K562 (cell line): ENCODE measurements around the gene FOXL2NB. TPM values are rescaled to one million over a fixed set of nuclear protein-coding genes. Genes with fewer than 3 reads are reported as not detected.

Experiments used
- BRCA1 ChIP-seq, 2 experiments: fragments of 450-650 bp in 1 of 2; sonication (generic) in 1 of 2; formaldehyde crosslinking in 1 of 2; IDR thresholded peaks; 2 replicates each; pipeline versions ENCODE4 v1.5.0 to v1.6.1; 2017 to 2020; ENCODE audit warnings: mild to moderate bottlenecking in 1 of 2, missing genetic modification reagents in 1 of 2
- CC2D1A ChIP-seq: fragments of 450-650 bp; IDR thresholded peaks from 2 replicates; pipeline ENCODE4 v1.6.1; 2017; ENCODE audit warnings: mild to moderate bottlenecking
- ETS2 ChIP-seq: IDR thresholded peaks from 2 replicates; pipeline ENCODE4 v1.6.1; 2016; ENCODE audit warnings: borderline replicate concordance, missing genetic modification characterization, mild to moderate bottlenecking, moderate library complexity, missing compliant biosample characterization; ENCODE audit not compliant: poor library complexity, severe bottlenecking
- FOXA3 ChIP-seq, 2 experiments: fragments of 450-650 bp in 1 of 2; sonication (generic) in 1 of 2; formaldehyde crosslinking; IDR thresholded peaks in 1 of 2; conservative IDR thresholded peaks in 1 of 2; 2 replicates each; pipeline versions ENCODE4 v1.4.0 to v1.8.0; 2020 to 2022; ENCODE audit warnings: mild to moderate bottlenecking in 2 of 2, missing genetic modification reagents in 1 of 2
- HLTF ChIP-seq: fragments of 450-650 bp; IDR thresholded peaks from 2 replicates; pipeline ENCODE4 v1.6.1; 2016
- HNRNPL ChIP-seq: fragments of 200-400 bp; formaldehyde crosslinking; IDR thresholded peaks from 2 replicates; pipeline ENCODE4 v1.6.1; 2017; ENCODE audit warnings: low read depth, mild to moderate bottlenecking, low read length
- POLR2A ChIP-seq: fragments of 450-650 bp; conservative IDR thresholded peaks from 2 replicates; pipeline ENCODE4 v1.6.1; 2016
- RAD21 ChIP-seq, 2 experiments: fragments of 250-450 bp in 1 of 2; fragments of 450-650 bp in 1 of 2; sonication (Bioruptor Pico) in 1 of 2; formaldehyde crosslinking in 1 of 2; IDR thresholded peaks in 1 of 2; conservative IDR thresholded peaks in 1 of 2; 2 replicates each; pipeline versions ENCODE4 v1.4.0 to v1.8.0; 2020 to 2022; ENCODE audit warnings: mild to moderate bottlenecking in 2 of 2, moderate library complexity in 1 of 2
- RAD51 ChIP-seq: fragments of 450-650 bp; IDR thresholded peaks from 2 replicates; pipeline ENCODE4 v1.7.1; 2016; ENCODE audit warnings: low read depth, mild to moderate bottlenecking, borderline replicate concordance
- REST ChIP-seq, 2 experiments: fragments of 450-650 bp; formaldehyde crosslinking in 1 of 2; IDR thresholded peaks; 2 replicates each; pipeline versions ENCODE4 v1.4.0 to v1.6.1; 2014 to 2020; ENCODE audit warnings: mild to moderate bottlenecking in 2 of 2, borderline replicate concordance in 1 of 2, low read depth in 1 of 2
- SMAD2 ChIP-seq: fragments of 150-350 bp; IDR thresholded peaks from 2 replicates; pipeline ENCODE4 v1.6.1; 2014; ENCODE audit warnings: low read depth, mild to moderate bottlenecking, low read length
- ZNF175 ChIP-seq: fragments of 200-800 bp; sonication (Bioruptor generic); IDR thresholded peaks from 2 replicates; pipeline ENCODE4 v1.6.1; 2016; ENCODE audit warnings: low read depth, mild to moderate bottlenecking, missing genetic modification characterization, missing compliant biosample characterization
- ZNF431 ChIP-seq: sonication (generic); formaldehyde crosslinking; IDR thresholded peaks from 2 replicates; pipeline ENCODE4 v1.8.0; 2022; ENCODE audit warnings: mild to moderate bottlenecking, missing genetic modification reagents
- ZNF639 ChIP-seq, 2 experiments: fragments of 200-800 bp in 1 of 2; sonication (Bioruptor generic) in 1 of 2; sonication (generic) in 1 of 2; formaldehyde crosslinking in 1 of 2; IDR thresholded peaks in 1 of 2; conservative IDR thresholded peaks in 1 of 2; 2 replicates each; pipeline versions ENCODE4 v1.5.0 to v1.6.1; 2016 to 2020; ENCODE audit warnings: missing compliant biosample characterization in 1 of 2, missing genetic modification characterization in 1 of 2, missing genetic modification reagents in 1 of 2
- ZNF79 ChIP-seq: fragments of 250-450 bp; sonication (Bioruptor Pico); IDR thresholded peaks from 2 replicates; pipeline ENCODE4 v1.4.0; 2020; ENCODE audit warnings: low read depth, mild to moderate bottlenecking, moderate library complexity
- polyA plus RNA-seq, 8 experiments: library from polyadenylated mRNA; depleted of rRNA in 4 of 8; stranded (reverse) in 5 of 8; unstranded in 3 of 8; fragments of >200 nt; fragmentation: Nextera tagmentation in 2 of 8; fragmentation: Illumina TruSeq in 1 of 8; extraction: Ambion mirVana in 2 of 8; extraction: Trizol in 1 of 8; gene quantifications; 2 replicates each; pipeline versions ENCODE4 v1.2.1 to v1.2.3, GENCODE V29; 2011 to 2014; ENCODE audit warnings: inconsistent platforms in 1 of 8, missing spikeins in 1 of 8
- total RNA-seq, 7 experiments: library from RNA; depleted of rRNA in 6 of 7; stranded (reverse); fragments of >200 nt in 6 of 7; fragmentation: Illumina TruSeq in 2 of 7; extraction: Trizol in 2 of 7; gene quantifications; 2 replicates each; pipeline versions ENCODE4 v1.2.1 to v1.2.3, GENCODE V29; 2011 to 2021; ENCODE audit warnings: low replicate concordance in 1 of 7

Gene FOXL2NB
- total and polyA plus RNA-seq, 9 of the 15 experiments (the other 6 are each of a cell fraction or from before 2014, with no cell fraction given) = 0.71 to 17.4 (median 9.0) TPM

DNA sequence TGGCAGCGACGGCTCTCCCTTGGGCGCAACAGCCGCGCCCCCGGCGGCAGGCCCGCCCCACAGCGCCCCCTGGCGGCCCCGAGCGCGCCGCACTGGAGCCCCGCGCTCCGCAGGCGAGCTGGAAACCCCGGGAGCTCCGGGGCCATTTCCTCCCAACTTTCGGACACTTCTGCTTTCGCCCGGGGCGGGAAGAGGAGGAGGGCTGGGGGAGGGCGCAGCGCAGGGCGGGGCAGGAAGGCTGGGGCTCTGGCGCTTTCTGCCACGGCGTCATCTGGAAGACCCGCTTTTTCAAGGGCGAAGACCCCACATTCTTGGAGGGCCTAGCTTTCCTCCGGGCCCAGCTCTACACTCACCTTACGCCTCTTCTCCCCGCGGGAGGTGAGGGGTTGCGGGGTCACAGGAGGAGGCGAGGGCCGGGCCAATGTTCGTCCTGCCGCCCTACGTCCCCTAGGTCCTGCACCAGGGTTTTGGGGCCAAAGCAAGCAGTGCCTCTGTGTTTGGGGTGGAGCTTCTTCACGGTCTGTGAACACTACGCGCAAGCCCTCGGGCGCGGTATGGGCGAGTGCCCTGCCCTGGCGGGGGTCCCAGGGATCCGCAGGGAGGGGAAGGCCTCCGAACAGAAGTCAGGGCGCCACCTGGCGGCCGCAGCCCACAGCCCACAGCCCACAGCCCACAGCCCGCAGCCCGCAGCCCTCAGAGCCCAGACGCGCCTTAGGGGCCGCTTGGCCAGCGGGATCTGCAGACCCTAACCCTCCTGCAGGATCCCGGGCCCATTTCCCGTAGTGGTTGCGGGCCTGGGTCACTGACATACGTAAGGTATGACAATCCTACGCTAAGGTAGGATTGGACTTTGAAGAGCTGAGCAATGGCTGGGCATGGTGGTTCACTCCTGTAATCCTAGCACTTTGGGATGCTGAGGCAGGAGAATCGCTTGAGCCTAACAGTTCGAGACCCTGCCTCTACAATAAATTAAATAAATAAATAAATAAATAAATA, 31.2 kb upstream of the FOXL2NB start (continued):
- TF ChIP-seq REST (IDR thresholded peaks at IDR 0.05; ENCODE audit: borderline replicate concordance) (peak; percentile 83), REST (CRISPR knock-in tag; IDR thresholded peaks at IDR 0.05; ENCODE audit: low read depth) (no peak), RAD51 (0 out of 2 replicates have a peak, but pooled peaks have one; percentile 29), ZNF79 (CRISPR knock-in tag) (no peak), HNRNPL (peak; percentile 42; the same call in 1 of the 2 replicates), RAD21 (CRISPR knock-in tag; conservative IDR thresholded peaks at IDR 0.05 in 1 of 2, IDR thresholded peaks at IDR 0.05 in 1 of 2) (peak; percentile 91 to 94), ZNF431 (0 out of 2 replicates have a peak, but pooled peaks have one; percentile 4), CC2D1A (peak; percentile 52), POLR2A (peak; percentile 72), ZNF175 (peak; percentile 39; the same call in 1 of the 2 replicates), SMAD2 (no peak), FOXA3 (CRISPR knock-in tag; conservative IDR thresholded peaks at IDR 0.05 in 1 of 2, IDR thresholded peaks at IDR 0.05 in 1 of 2) (peak in 1 of 2 experiments; percentile 14; a peak in 1 of 4 replicates), HLTF (no peak), ZNF639 (CRISPR knock-in tag; conservative IDR thresholded peaks at IDR 0.05 in 1 of 2, IDR thresholded peaks at IDR 0.05 in 1 of 2) (peak in 1 of 2 experiments; percentile 96; a peak in 2 of 4 replicates), ETS2 (tag) (no peak), BRCA1 (IDR thresholded peaks at IDR 0.05) (no peak), BRCA1 (CRISPR knock-in tag; IDR thresholded peaks at IDR 0.05) (no peak)
